Upper lobe of right lung (tissue), 1 donor: ENCODE data around the gene CALML5. TPM values are rescaled to one million over a fixed set of nuclear protein-coding genes. Genes with fewer than 3 reads are reported as not detected.

Experiments used
- ATAC-seq: fragments of 200-7000 bp; cut with Tn5 transposase; one replicate; pipeline ENCODE4 v1.9.1; 2020; ENCODE audit warnings: mild to moderate bottlenecking, moderate library complexity
- DNase-seq: peaks from one replicate; pipeline ENCODE4 v3.0.0-alpha.2; 2020
- H3K27ac ChIP-seq: fragments of 200-600 bp; one replicate; pipeline ENCODE4 v1.8.0; 2022
- H3K27me3 ChIP-seq: fragments of 200-600 bp; one replicate; pipeline ENCODE4 v1.8.0; 2022; ENCODE audit warnings: mild to moderate bottlenecking
- H3K36me3 ChIP-seq: fragments of 200-600 bp; one replicate; pipeline ENCODE4 v1.8.0; 2022
- H3K4me1 ChIP-seq: fragments of 200-600 bp; one replicate; pipeline ENCODE4 v1.8.0; 2022
- H3K4me3 ChIP-seq: fragments of 200-600 bp; one replicate; pipeline ENCODE4 v1.8.0; 2022; ENCODE audit warnings: mild to moderate bottlenecking
- H3K9me3 ChIP-seq: fragments of 200-600 bp; one replicate; pipeline ENCODE4 v1.8.0; 2022
- CTCF ChIP-seq: fragments of 200-600 bp; IDR thresholded peaks from one replicate; pipeline ENCODE4 v1.8.0; 2022; ENCODE audit warnings: antibody characterized with exemption
- intact Hi-C: fragments of 100-400 bp; cut with DNase I; formaldehyde crosslinking; loops from one replicate; pipeline ENCODE4 v1.11.0; 2022
- total RNA-seq: library from RNA; stranded (reverse); fragmentation: NEBNext Ultra II Directional; extraction: Animal tissue kit (Norgen Biotek cat#: 25700); gene quantifications from one replicate; pipeline ENCODE4 v1.2.1, GENCODE V29; 2021
- donor health status: DM: no; HTN: yes; CAD: no; lungs with severe emphysema.

Gene CALML5
- total RNA-seq, 1 donor from 2014 or later: not detected

DNA sequence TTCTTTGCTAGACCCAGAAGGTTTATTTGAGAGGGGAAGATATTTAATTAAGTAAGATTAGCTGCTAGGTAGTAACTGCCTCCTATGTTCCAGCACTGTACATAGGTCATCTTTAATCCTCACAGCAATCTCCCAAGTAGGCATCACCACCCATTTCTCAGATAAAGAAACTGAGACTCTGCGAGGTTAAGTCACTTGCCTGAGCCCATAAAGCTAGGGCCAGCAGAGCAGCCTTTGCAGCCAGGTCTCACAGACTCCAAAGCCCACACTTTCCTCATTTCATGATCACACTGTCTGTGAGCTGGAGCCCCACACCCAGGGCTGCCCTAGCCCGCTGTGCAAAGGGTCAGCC, 46.0 kb upstream of the CALML5 start:
- intact Hi-C loops: no loop called here
- ATAC-seq: no peak
- Histone ChIP-seq H3K36me3 (no peaks in the 10 kb centered on the region), H3K9me3 (no peaks in the 10 kb centered on the region), H3K4me1 (peaks cover 39% of the 10 kb centered on the region), H3K27ac (peak overlapping the region; percentile 66), H3K27me3 (no peaks in the 10 kb centered on the region), H3K4me3 (no peak overlapping the region)
- no peak for TF ChIP-seq CTCF
- no peak for DNase-seq

DNA sequence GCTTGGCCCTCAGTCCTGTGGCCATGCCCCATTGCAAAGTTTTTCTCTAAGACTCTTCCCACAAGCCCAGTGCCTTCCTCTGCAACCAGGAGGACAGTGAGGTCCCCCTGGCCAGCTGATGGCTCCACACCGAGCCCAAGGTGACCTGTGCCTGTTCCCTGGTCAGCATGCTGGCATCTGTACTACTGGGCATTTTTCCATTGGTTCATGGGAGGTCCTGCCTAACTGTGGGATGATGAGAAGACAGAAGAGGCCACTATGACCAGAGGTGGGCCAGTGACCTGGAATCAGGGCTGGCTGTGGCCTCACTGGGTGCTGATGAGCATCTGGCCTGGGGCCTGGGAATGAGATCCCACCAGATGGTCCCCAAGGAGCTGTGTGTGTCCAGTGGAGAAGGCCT, 45.6 kb upstream of the CALML5 start:
- H3K9me3 ChIP-seq: no peaks in the 10 kb centered on the region
- intact Hi-C loops: no loop called here
- ATAC-seq: no peak
- no peaks in the 10 kb centered on the region for H3K36me3 ChIP-seq
- H3K4me1 ChIP-seq: peaks cover 39% of the 10 kb centered on the region
- TF ChIP-seq CTCF: no peak
- H3K4me3 ChIP-seq: no peak overlapping the region
- peak; percentile 26 for DNase-seq
- peak overlapping the region; percentile 66 for H3K27ac ChIP-seq
- H3K27me3 ChIP-seq: no peaks in the 10 kb centered on the region

- Histone ChIP-seq H3K27ac (no peak overlapping the region), H3K27me3 (no peaks in the 10 kb centered on the region), H3K36me3 (no peaks in the 10 kb centered on the region), H3K4me3 (no peak overlapping the region), H3K4me1 (peaks cover 39% of the 10 kb centered on the region), H3K9me3 (no peaks in the 10 kb centered on the region)
- no peak for TF ChIP-seq CTCF
- DNase-seq (peak; percentile 26), ATAC-seq (peak; percentile 19)
- intact Hi-C loops: no loop called here
Measured at GRCh38 chr10:5544216-5544805, 44.9 kb upstream of the CALML5 start.

DNA sequence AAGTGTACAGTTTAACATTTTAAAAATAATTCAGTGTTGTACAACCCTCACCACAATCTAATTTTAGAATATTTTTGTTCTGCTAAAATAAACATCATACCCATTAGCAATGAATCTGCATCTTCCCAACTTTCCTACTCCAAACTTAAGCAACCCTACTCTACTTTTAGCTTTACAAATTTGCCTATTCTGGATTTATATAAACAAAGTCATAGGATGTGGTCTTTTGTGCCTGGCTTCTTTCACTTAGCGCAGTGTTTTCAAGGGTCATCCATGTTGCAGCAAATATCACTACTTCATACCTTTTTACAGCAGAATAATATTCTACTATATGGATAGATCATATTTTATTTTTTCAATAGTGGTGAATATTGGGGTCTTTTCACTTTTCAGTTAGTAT, 44.3 kb upstream of the CALML5 start:
- peaks cover 35% of the 10 kb centered on the region for H3K4me1 ChIP-seq
- no peaks in the 10 kb centered on the region for H3K9me3 ChIP-seq
- no peak for DNase-seq
- no peak for TF ChIP-seq CTCF
- ATAC-seq: no peak
- no peaks in the 10 kb centered on the region for H3K27me3 ChIP-seq
- no peak overlapping the region for H3K27ac ChIP-seq
- H3K36me3 ChIP-seq: no peaks in the 10 kb centered on the region
- intact Hi-C loops: no loop called here
- no peak overlapping the region for H3K4me3 ChIP-seq

DNA sequence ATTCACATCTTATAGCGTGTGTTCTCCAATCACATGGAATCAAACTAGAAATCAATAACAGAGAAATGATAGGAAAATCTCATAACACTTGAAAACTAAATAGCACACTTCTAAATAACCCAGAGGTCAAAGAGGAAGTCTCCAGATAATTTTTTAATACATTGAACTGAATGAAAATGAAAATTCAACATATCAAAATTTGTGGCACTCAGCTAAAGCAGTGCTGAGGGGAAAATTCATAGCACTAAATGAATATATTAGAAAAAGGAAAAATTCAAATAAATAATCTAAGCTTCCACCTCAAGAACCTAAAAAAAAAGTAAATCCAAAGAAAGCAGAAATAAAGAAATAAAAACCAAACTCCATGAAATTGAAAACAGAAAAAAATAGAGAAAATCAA, 42.7 kb upstream of the CALML5 start:
- H3K9me3 ChIP-seq: no peaks in the 10 kb centered on the region
- no peak for ATAC-seq
- H3K36me3 ChIP-seq: no peaks in the 10 kb centered on the region
- peaks cover 21% of the 10 kb centered on the region for H3K4me1 ChIP-seq
- DNase-seq: no peak
- no peak overlapping the region for H3K27ac ChIP-seq
- no peak for TF ChIP-seq CTCF
- H3K27me3 ChIP-seq: no peaks in the 10 kb centered on the region
- no peak overlapping the region for H3K4me3 ChIP-seq
- intact Hi-C loops: no loop called here

GRCh38 chr10:5540891-5541290, 41.5 kb upstream of the CALML5 start:
- Histone ChIP-seq H3K27ac (no peak overlapping the region), H3K4me1 (peaks cover 11% of the 10 kb centered on the region), H3K9me3 (no peaks in the 10 kb centered on the region), H3K27me3 (no peaks in the 10 kb centered on the region), H3K36me3 (no peaks in the 10 kb centered on the region), H3K4me3 (no peak overlapping the region)
- TF ChIP-seq CTCF: no peak
- DNase-seq (peak; percentile 19), ATAC-seq (no peak)
- intact Hi-C loops: no loop called here
